HFFc6 (cell line): Measurements from ENCODE around the gene STX4. TPM values are rescaled to one million over a fixed set of nuclear protein-coding genes. Genes with fewer than 3 reads are reported as not detected.

Experiments used
- DNase-seq: peaks from one replicate; pipeline ENCODE4 v3.0.0-alpha.2; 2018
- H3K27ac Mint-ChIP-seq: 2 replicates; pipeline ENCODE4 v1.8.0; 2020; ENCODE audit warnings: mild to moderate bottlenecking, mixed read lengths
- H3K27me3 Mint-ChIP-seq: 2 replicates; pipeline ENCODE4 v1.8.0; 2021; ENCODE audit warnings: mild to moderate bottlenecking, moderate library complexity, mixed read lengths; ENCODE audit not compliant: insufficient read depth
- H3K36me3 Mint-ChIP-seq: 2 replicates; pipeline ENCODE4 v1.8.0; 2021; ENCODE audit warnings: low read depth, mixed read lengths
- H3K4me1 Mint-ChIP-seq: 2 replicates; pipeline ENCODE4 v1.8.0; 2020; ENCODE audit warnings: low read depth, mixed read lengths
- H3K4me3 Mint-ChIP-seq: 2 replicates; pipeline ENCODE4 v1.8.0; 2020; ENCODE audit warnings: mild to moderate bottlenecking, moderate library complexity, mixed read lengths
- H3K9me3 Mint-ChIP-seq: 2 replicates; pipeline ENCODE4 v1.8.0; 2020; ENCODE audit warnings: mild to moderate bottlenecking, mixed read lengths
- total RNA-seq, 6 experiments: library from RNA; stranded (reverse); fragmentation: NEBNext Ultra II Directional; extraction: Animal tissue kit (Norgen Biotek cat#: 25700); gene quantifications; 2 replicates in 1 of 6; 3 replicates in 5 of 6; pipeline ENCODE4 v1.2.3, GENCODE V29; 2021
- TF ChIP-seq, protein P1 (sequence below): fragments of 200-600 bp; sonication (generic); IDR thresholded peaks from 2 replicates; pipeline ENCODE4 v1.5.0; 2021; ENCODE audit warnings: antibody characterized with exemption, mild to moderate bottlenecking

The STX4 gene
- total RNA-seq, 6 experiments from 2014 or later, result 56.3 to 71.2 (median 64.2) TPM

DNA sequence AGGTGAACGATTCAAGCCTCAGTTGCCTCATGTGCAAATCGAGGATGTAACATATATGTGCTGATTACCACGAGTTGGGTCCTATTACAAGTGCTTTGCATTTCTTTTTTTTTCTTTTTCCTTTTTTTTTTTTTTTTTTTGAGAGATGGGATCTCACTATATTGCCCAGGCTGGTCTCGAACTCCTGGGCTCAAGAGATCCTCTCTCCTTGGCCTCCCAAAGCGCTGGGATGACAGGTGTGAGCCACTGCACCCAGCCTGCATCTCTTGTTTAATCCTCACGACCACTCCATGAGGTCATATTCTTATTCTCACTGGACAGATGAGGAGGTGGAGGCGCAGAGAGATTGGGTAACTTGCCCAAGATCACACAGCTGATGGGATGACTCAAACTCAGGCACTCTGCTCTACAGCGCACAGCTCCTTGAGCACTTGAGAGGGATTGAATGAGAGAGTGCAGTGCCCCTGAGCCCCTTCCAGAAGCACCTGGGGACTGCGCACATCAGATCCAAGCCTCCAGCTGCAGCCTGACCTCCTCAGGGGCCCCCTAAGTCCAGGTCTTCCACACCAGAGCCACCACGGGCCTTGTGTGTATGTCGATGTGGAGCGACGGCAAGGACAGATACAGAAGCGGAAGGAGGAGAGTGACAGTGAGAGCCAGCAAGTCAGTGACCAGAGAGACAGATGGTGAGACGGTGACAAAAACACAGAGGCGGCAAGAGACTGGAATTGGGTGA is 27.8 kb upstream of the STX4 start:
- TF ChIP-seq, protein P1, sequence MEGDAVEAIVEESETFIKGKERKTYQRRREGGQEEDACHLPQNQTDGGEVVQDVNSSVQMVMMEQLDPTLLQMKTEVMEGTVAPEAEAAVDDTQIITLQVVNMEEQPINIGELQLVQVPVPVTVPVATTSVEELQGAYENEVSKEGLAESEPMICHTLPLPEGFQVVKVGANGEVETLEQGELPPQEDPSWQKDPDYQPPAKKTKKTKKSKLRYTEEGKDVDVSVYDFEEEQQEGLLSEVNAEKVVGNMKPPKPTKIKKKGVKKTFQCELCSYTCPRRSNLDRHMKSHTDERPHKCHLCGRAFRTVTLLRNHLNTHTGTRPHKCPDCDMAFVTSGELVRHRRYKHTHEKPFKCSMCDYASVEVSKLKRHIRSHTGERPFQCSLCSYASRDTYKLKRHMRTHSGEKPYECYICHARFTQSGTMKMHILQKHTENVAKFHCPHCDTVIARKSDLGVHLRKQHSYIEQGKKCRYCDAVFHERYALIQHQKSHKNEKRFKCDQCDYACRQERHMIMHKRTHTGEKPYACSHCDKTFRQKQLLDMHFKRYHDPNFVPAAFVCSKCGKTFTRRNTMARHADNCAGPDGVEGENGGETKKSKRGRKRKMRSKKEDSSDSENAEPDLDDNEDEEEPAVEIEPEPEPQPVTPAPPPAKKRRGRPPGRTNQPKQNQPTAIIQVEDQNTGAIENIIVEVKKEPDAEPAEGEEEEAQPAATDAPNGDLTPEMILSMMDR, result no peak
- H3K9me3 Mint-ChIP-seq, result no peaks in the 10 kb centered on the region
- no peak for DNase-seq
- peaks cover 6% of the 10 kb centered on the region; the same call in 1 of the 2 replicates for H3K36me3 Mint-ChIP-seq
- no peak overlapping the region for H3K27ac Mint-ChIP-seq
- no peak overlapping the region for H3K4me3 Mint-ChIP-seq
- peaks cover 44% of the 10 kb centered on the region for H3K4me1 Mint-ChIP-seq
- H3K27me3 Mint-ChIP-seq, result no peaks in the 10 kb centered on the region; the same call in none of the 2 replicates

DNA sequence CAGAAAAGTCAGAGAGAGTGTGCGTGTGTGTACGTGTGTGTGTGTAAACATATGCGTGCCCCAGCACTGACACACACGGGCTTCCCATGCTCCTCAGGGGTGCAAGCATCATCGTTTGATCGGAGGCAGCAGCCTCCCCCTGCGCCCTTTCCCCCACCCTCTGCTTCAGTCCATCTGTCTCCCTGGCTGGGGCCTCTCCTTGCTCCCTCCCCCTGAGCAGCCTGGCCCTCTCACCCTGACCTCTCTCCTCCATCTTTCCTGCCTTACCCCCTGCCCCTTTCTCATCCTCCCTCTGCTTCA is 27.3 kb upstream of the STX4 start:
- DNase-seq, result no peak
- Mint-ChIP-seq H3K9me3 (no peaks in the 10 kb centered on the region), H3K27ac (no peak overlapping the region), H3K4me1 (peaks cover 44% of the 10 kb centered on the region), H3K36me3 (peaks cover 6% of the 10 kb centered on the region; the same call in 1 of the 2 replicates), H3K27me3 (no peaks in the 10 kb centered on the region; the same call in none of the 2 replicates), H3K4me3 (no peak overlapping the region)
- TF ChIP-seq, protein P1, result no peak

DNA sequence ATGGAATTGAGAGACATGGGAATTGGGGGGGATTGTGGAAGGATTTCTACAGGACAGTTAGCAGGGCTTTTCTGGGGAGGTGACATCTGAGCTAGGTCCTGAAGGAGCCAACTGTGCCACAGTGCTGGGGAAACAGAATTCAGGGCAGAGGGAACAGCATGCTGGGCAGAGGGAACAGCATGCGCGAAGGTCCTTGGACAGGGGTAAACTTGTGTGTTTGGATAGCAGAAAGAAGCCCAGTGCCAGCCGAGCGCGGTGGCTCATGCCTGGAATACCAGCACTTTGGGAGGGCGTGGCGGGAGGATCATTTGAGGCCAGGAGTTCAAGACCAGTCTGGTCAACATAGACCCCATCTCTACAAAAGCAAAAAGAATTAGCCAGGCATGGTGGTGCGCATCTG is 26.8 kb upstream of the STX4 start:
- Mint-ChIP-seq H3K4me3 (no peak overlapping the region), H3K9me3 (no peaks in the 10 kb centered on the region), H3K36me3 (peaks cover 6% of the 10 kb centered on the region; the same call in 1 of the 2 replicates), H3K27ac (peak overlapping the region; percentile 5), H3K4me1 (peaks cover 44% of the 10 kb centered on the region), H3K27me3 (no peaks in the 10 kb centered on the region; the same call in none of the 2 replicates)
- no peak for DNase-seq
- TF ChIP-seq, protein P1, result no peak

DNA sequence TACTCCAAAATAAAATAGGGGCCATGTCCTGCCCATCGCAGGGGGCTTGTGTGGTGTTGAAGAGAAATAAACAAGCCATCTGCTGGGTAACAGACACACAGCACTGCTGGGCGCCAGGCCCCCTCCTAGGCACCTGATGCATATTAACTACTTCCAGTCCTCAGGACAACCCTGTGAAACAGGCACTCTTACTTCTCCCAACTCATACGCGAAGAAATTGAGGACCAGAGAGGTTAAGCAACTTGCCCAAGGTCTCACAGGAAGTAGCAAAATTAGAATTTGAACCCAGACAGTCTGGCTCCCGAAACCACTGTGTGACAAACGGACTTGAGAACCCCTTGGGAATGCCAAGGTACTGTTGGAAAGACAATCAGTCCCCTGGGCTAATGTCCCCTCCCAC is 25.7 kb upstream of the STX4 start:
- no peak for DNase-seq
- Mint-ChIP-seq H3K27me3 (peaks cover 3% of the 10 kb centered on the region), H3K4me1 (peaks cover 44% of the 10 kb centered on the region), H3K36me3 (peaks cover 6% of the 10 kb centered on the region; the same call in 1 of the 2 replicates), H3K27ac (peak overlapping the region; percentile 63; the same call in 1 of the 2 replicates), H3K4me3 (no peak overlapping the region), H3K9me3 (no peaks in the 10 kb centered on the region)
- TF ChIP-seq, protein P1, result no peak

DNA sequence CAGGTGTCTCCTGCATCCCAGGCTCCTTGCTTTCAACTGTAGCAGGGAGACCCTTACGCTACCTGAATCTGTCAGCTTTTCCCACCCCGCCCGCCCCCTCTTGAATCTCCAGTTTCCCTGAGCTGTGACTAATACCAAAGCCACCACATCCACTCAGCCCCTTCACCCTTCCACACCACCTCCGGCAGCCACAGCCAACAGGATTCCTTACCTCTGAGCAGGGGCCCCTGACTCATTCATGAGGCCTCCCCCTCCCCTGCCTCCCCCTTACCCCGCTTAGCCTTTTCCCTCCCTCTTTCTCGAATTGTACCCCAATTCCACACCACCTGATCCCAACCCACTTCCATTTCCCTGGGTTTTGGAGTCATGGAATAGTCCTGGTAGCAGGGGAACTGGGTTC is 25.2 kb upstream of the STX4 start:
- H3K36me3 Mint-ChIP-seq, result peaks cover 6% of the 10 kb centered on the region; the same call in 1 of the 2 replicates
- H3K27ac Mint-ChIP-seq, result peak overlapping the region; percentile 63
- H3K4me1 Mint-ChIP-seq, result peaks cover 44% of the 10 kb centered on the region
- peaks cover 3% of the 10 kb centered on the region for H3K27me3 Mint-ChIP-seq
- H3K4me3 Mint-ChIP-seq, result peak overlapping the region; percentile 34
- peak; percentile 70 for DNase-seq
- TF ChIP-seq, protein P1, result no peak
- H3K9me3 Mint-ChIP-seq, result no peaks in the 10 kb centered on the region
